ENCODE measurements around the gene TAS2R14. TPM values are rescaled to one million over a fixed set of nuclear protein-coding genes. Genes with fewer than 3 reads are reported as not detected.

The TAS2R14 gene
- total and polyA plus RNA-seq, 2 of the 8 experiments (the other 6 are each of a cell fraction or from before 2014, with no cell fraction given), result 0.80 to 1.1 TPM

GRCh38 chr12:10904686-10905085 is 34.4 kb downstream of the TAS2R14 start (continued):
- no peak for TF ChIP-seq CHD7 (IDR thresholded peaks at IDR 0.05; ENCODE audit: insufficient replicate concordance, low read length)
- TF ChIP-seq KDM1A (IDR thresholded peaks at IDR 0.05; ENCODE audit: borderline replicate concordance, low read length), result no peak
- no peak for TF ChIP-seq NRF1 (IDR thresholded peaks at IDR 0.05; ENCODE audit: low read depth, low read length)
- no peak for TF ChIP-seq NANOG (IDR thresholded peaks at IDR 0.05; ENCODE audit: insufficient read depth, low read depth, low read length, poor library complexity, severe bottlenecking)
- no peak for TF ChIP-seq TAF1 (IDR thresholded peaks at IDR 0.05; ENCODE audit: low read depth, low read length)
- no peak for TF ChIP-seq SRF (IDR thresholded peaks at IDR 0.05; ENCODE audit: low read depth, low read length)
- no peak for TF ChIP-seq FOSL1 (IDR thresholded peaks at IDR 0.05; ENCODE audit: insufficient read depth, low read depth, low read length)
- TF ChIP-seq POLR2AphosphoS5 (IDR thresholded peaks at IDR 0.05; ENCODE audit: low read depth, low read length), result no peak
- no peak for TF ChIP-seq POLR2A (IDR thresholded peaks at IDR 0.05; ENCODE audit: control extremely low read depth in 1 of 2, low read depth in 2 of 2, low read length in 2 of 2)
- TF ChIP-seq SIRT6 (IDR thresholded peaks at IDR 0.05; ENCODE audit: low read length), result no peak
- TF ChIP-seq CTBP2 (IDR thresholded peaks at IDR 0.05; ENCODE audit: borderline replicate concordance, insufficient read depth, insufficient read length, low read length), result no peak
- TF ChIP-seq POU5F1 (IDR thresholded peaks at IDR 0.05; ENCODE audit: low read depth, low read length), result no peak
- TF ChIP-seq CREB1 (IDR thresholded peaks at IDR 0.05), result no peak
- no peak for TF ChIP-seq BRCA1 (IDR thresholded peaks at IDR 0.05; ENCODE audit: low read depth, low read length)

All from H1 (cell line).